Ovary (tissue), 3 donors: ENCODE data around the gene CYP8B1.

Experiments used
- CTCF ChIP-seq, 3 donors: fragments of 450-650 bp in 2 of 3; fragments of 200-600 bp in 1 of 3; IDR thresholded peaks; one replicate each; pipeline versions ENCODE4 v1.5.1 to v1.8.0; 2016 to 2022; ENCODE audit warnings: antibody characterized with exemption in 3 of 3, mild to moderate bottlenecking in 1 of 3
- EP300 ChIP-seq: sonication (generic); formaldehyde crosslinking; IDR thresholded peaks from one replicate; pipeline ENCODE4 v1.6.1; 2017; ENCODE audit warnings: antibody characterized with exemption
- POLR2A ChIP-seq: fragments of 450-650 bp; IDR thresholded peaks from one replicate; pipeline ENCODE4 v1.6.1; 2017; ENCODE audit warnings: antibody characterized with exemption, mild to moderate bottlenecking, moderate library complexity
- donor health status: DM: no; HTN: no; CAD: no.

- no peak for TF ChIP-seq CTCF (IDR thresholded peaks at IDR 0.05)
- TF ChIP-seq POLR2A = no peak
- TF ChIP-seq EP300 = no peak
These were observed 21.9 kb downstream of the CYP8B1 start for GRCh38 chr3:42853739-42854302.
